Measurements from ENCODE around the gene LMO1.

- TF ChIP-seq CTCF (IDR thresholded peaks at IDR 0.05), result no peak
- no peak for TF ChIP-seq POLR2A (IDR thresholded peaks at IDR 0.05)
Observed at GRCh38 chr11:8230178-8230859, 33.4 kb downstream of the LMO1 start.

All from right lobe of liver (tissue), 4 donors.